GM19239 (cell line): Measurements from ENCODE around the gene PXN.
A peak's percentile ranks its signal among the peaks of the same experiment; 100 is the strongest.

Experiments used
- DNase-seq: peaks from one replicate; pipeline ENCODE4 v3.0.0; 2011; ENCODE audit warnings: low spot score; ENCODE audit not compliant: insufficient read length
- FAIRE-seq: peaks from 2 replicates; lab custom pipeline; 2011; peaks lifted over from hg19 to GRCh38; lab: Jason Lieb, UNC

Gene PXN

DNA sequence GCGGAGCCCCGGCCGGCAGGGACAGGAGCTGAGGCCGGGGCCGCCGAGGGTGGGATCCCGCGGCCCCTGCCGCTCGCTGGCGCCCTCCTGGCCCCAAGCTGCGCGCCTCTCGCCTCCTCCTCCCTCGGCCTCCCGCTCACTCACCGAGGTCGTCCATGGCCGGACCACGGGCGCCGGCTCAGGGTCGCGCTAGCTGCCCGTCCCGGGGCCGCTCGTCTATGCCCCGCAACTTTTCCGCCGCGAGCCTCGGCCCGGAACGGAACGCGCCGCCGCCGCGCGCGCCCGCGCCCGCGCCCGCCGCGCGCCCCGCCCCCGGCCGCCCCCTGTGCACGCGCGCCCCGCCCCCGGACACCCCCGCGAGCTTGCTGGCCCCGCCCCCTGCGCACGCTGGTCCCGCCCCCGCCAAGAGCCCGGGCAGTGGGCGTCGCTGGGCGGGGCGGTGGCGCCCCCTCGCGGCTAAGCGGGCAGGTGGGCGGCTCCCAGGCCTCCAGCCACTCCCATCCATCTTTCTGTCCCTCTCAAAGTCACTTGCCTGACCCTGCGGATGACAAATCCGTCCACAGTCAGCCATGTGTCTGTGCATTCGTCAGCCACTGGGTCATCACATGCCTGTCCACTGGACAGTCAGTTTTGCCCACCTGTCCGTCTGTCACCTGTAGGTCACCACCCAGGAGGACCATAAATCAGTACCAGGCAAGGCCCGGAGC lies at the start of gene PXN:
Gene PXN, minus strand, starts transcription at position 258 of the 707 bp plus-strand sequence. Its CDS starts 101 bp downstream, at position 157.
- FAIRE-seq, result no peak
- DNase-seq, result peak; percentile 88

DNA sequence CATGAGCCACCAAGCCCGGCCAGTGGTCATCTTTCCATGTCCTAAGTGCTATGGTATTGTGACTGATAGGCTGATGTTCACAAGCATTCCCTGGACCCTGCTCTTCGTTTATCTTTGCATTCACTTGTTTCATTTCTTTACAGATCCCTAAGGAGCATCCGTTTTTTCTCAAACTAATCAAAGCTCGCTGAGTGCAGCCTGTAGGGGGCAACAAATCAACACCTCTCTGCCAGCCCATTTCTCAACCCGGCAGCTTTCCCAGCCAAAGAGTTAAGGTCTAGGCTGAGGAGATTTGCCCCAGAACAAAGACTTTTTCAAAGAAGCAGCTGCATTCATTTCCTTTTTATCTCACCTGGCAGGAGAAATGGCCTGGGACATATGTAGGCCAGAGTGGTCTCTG lies 48.7 kb upstream of the PXN start:
- no peak for FAIRE-seq

DNA sequence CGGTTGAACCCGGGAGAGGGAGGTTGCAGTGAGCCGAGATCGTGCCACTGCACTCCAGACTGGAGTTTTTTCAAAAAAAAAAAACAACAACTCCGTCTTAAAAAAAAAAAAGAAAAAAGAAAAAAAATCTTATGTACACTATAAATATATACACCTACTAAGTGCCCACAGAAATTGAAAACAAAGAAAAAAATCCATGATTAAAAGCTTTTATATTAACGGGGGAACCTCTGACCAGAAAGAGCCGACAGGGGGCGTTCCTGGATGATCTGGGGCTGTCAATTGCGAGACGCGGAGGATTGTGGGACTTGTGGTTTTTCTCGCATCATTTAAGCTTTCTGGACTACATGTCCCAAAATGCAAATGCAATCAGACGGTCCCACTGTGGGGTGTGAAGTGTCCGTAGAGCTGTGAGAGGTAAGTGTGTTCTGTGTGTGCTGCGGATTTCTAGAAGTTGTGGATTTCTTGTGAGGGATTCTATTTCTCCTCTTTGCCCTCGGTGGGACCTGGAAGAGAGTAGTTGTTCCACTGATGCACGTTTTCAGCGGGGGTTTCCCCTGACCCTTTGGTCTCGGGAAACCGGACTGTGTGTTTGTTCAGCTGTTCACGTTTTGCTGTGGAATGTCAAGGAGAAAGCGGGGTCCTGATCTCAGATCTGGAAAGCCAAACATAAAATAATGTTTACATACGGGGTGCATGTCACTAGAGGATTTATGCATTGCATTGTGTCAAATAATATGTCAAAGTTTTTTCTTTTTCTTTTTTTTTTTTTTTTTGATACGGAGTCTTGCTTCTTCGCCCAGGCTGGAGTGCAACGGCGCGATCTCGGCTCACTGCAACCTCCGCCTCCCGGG lies 36.7 kb upstream of the PXN start, which contains the start of gene SIRT4:
Gene SIRT4, plus strand, starts transcription at position 360 of the 854 bp plus-strand sequence. CDS start 1,241 bp downstream, outside the sequence.
- DNase-seq (peak; percentile 92), FAIRE-seq (peak; percentile 100)

More for the DNA sequence above, 48.7 kb upstream of the PXN start:
- DNase-seq, result no peak

- FAIRE-seq (peak; percentile 86), DNase-seq (no peak)
These were observed 27.4 kb upstream of the PXN start, which contains the start of gene RNU4-1 for GRCh38 chr12:120292661-120293531. Gene RNU4-1, minus strand, starts transcription at chr12:120293237.

- FAIRE-seq (no peak), DNase-seq (no peak)
These were observed 26.8 kb upstream of the PXN start for GRCh38 chr12:120292411-120292660.

GRCh38 chr12:120290609-120291305 lies 25.2 kb upstream of the PXN start:
- FAIRE-seq (no peak), DNase-seq (no peak)

- DNase-seq (no peak), FAIRE-seq (no peak)
These were observed 22.0 kb upstream of the PXN start for GRCh38 chr12:120287491-120287890.

GRCh38 chr12:120286768-120287490 lies 21.4 kb upstream of the PXN start:
- FAIRE-seq (no peak), DNase-seq (no peak)

GRCh38 chr12:120284381-120284780 lies 18.9 kb upstream of the PXN start:
- FAIRE-seq (no peak), DNase-seq (no peak)

GRCh38 chr12:120283318-120283717 lies 17.8 kb upstream of the PXN start:
- FAIRE-seq (no peak), DNase-seq (no peak)

DNA sequence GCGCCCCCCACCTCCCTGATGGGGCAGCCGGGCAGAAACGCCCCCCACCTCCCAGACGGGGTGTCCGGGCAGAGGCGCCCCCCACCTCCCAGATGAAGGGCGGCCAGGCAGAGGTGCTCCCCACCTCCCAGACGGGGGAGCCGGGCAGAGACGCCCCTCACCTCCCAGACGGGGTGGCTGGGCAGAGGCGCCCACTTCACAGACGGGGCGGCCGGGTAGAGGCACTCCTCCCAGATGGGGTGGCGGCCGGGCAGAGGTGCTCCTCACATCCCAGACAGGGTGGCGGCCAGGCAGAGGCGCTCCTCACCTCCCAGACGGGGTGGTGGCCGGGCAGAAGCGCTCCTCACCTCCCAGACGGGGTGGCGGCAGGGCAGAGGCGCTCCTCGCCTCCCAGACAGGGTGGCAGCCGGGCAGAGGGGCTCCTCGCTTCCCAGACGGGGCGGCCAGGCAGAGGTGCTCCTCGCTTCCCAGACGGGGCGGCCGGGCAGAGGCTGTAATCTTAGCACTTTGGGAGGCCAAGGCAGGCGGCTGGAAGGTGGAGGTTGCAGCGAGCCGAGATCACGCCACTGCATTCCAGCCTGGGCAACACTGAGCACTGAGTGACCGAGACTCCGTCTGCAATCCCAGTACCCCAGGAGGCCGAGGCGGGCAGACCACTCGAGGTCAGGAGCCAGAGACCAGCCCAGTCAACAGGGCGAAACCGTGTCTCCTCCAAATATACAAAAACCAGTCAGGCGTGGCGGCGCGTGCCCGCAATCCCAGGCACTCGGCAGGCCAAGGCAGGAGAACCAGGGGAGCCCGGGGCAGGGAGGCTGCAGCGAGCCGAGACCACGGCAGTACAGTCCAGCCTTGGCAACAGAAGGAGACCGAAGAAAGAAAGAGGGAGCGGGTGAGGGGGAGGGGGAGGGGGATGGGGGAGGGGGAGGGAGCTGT lies 12.9 kb upstream of the PXN start:
- DNase-seq (no peak), FAIRE-seq (no peak)

DNA sequence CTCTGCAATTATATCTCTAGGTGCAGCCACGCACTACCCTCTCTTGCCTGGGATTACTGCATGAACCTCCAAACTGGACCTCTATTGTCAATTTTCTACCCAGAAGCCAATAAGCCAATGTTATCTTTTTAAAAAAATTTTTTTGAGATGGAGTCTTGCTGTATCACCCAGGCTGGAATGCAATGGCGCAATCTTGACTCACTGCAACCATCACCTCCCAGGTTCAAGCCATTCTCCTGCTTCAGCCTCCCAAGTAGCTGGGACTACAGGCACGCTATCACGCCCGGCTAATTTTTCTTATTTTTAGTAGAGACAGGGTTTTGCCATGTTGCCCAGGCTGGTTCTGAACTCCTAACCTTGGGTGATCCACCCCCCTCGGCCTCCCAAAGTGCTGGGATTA lies 11.2 kb upstream of the PXN start:
- DNase-seq (no peak), FAIRE-seq (no peak)

DNA sequence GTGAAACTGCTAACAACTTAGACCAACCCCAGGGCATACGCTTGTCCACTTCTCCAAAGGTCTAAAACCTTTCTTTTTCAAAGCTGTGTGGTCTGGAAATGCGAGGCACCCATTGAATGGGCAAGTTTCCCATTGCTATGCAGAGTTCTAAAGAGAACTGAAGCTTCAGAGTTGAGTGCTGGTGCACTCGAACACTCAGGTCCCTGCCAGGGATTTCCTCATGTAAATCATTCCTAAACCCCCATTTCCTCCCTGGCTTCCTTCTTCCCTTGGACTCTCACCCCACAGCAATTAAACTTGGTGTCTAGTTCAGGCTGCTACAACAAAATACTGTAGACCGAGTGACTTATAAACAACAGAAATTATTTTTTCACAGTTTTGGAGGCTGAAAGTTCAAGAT lies 2.2 kb upstream of the PXN start:
- FAIRE-seq (no peak), DNase-seq (no peak)

GRCh38 chr12:120266180-120266870 lies 795 bp upstream of the PXN start:
- DNase-seq, result no peak
- FAIRE-seq, result no peak

- no peak for DNase-seq
- no peak for FAIRE-seq
These were observed 542 bp downstream of the PXN start for GRCh38 chr12:120264904-120265472.

GRCh38 chr12:120264086-120264903 lies 1.2 kb downstream of the PXN start:
- DNase-seq (no peak), FAIRE-seq (no peak)

GRCh38 chr12:120263748-120264085 lies 1.8 kb downstream of the PXN start:
- no peak for DNase-seq
- FAIRE-seq, result no peak
